ENCODE measurements around the gene SUMO4.

DNA sequence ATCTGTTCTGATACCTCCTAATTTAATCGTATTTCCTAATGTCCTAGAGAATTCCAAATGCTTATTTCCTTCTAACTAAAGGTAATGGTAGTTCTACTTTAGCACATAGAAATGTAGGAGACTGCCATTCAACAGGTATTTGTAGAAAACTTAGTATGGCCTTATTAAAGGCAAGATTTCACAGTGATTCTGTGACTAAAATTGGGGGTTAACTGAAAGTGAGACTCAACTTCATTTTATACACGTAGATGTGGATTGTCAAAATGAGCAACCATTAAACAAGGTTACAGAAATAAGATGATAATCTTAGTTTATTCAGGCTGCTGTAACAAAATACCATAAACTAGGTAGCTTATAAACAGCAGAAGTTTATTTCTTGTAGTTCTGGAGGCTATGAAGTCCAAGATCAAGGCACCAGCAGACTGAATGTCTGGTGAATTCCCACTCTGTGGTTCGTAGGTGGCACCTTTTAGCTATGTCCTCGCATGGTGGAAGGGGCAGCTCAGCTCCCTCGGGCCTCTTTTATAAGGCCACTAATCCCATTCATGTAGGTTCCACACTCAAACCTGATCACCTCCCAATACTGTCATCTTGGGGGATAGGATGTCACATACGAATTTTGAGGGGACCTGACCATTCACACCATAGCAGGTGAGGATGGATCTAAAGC, 43.8 kb upstream of the SUMO4 start:
- TF ChIP-seq POLR2AphosphoS5 (IDR thresholded peaks at IDR 0.05; ENCODE audit: low read depth, low read length) (no peak), POLR2A (IDR thresholded peaks at IDR 0.05; ENCODE audit: low read depth, low read length) (no peak)

Measured in GM12892 (cell line).